Gastrocnemius medialis (tissue), 4 donors: ENCODE data around the gene ZBTB7C. TPM values are rescaled to one million over a fixed set of nuclear protein-coding genes. Genes with fewer than 3 reads are reported as not detected.

Experiments used
- ATAC-seq, 2 donors: fragments of 150-250 bp; one replicate each; pipeline ENCODE4 v1.9.1; 2016
- DNase-seq, 2 donors: peaks; one replicate each; pipeline ENCODE4 v3.0.0-alpha.2; 2019
- H3K27ac ChIP-seq, 4 donors: fragments of 200-600 bp; sonication (generic); 1 replicate in 1 of 4; 2 replicates in 3 of 4; pipeline ENCODE4 v1.5.1; 2016 to 2018; ENCODE audit warnings: mild to moderate bottlenecking in 2 of 4, moderate library complexity in 1 of 4
- H3K27me3 ChIP-seq, 3 donors: fragments of 200-600 bp; sonication (generic) in 2 of 3; 1 replicate in 1 of 3; 2 replicates in 2 of 3; pipeline versions ENCODE4 v1.5.1 to v1.6.0; 2016 to 2019; ENCODE audit warnings: mild to moderate bottlenecking in 1 of 3, moderate library complexity in 1 of 3
- H3K36me3 ChIP-seq, 2 donors: fragments of 200-600 bp; sonication (generic) in 1 of 2; one replicate each; pipeline ENCODE4 v1.5.1; 2017 to 2018
- H3K4me1 ChIP-seq, 2 donors: fragments of 200-600 bp; sonication (generic) in 1 of 2; one replicate each; pipeline ENCODE4 v1.5.1; 2016 to 2017; ENCODE audit warnings: mild to moderate bottlenecking in 2 of 2
- H3K4me3 ChIP-seq, 4 donors: fragments of 200-600 bp; sonication (generic) in 3 of 4; 1 replicate in 1 of 4; 2 replicates in 3 of 4; pipeline ENCODE4 v1.5.1; 2016 to 2019; ENCODE audit warnings: mild to moderate bottlenecking in 2 of 4
- H3K9me3 ChIP-seq, 3 donors: fragments of 200-600 bp; sonication (generic) in 2 of 3; 1 replicate in 1 of 3; 2 replicates in 2 of 3; pipeline ENCODE4 v1.5.1; 2016 to 2019
- CTCF ChIP-seq, 5 experiments: fragments of 450-650 bp in 3 of 5; fragments of 200-600 bp in 2 of 5; sonication (generic) in 2 of 5; IDR thresholded peaks in 4 of 5; conservative IDR thresholded peaks in 1 of 5; 1 replicate in 4 of 5; 2 replicates in 1 of 5; pipeline ENCODE4 v1.5.1; 2016 to 2019; ENCODE audit warnings: antibody characterized with exemption in 5 of 5, mild to moderate bottlenecking in 3 of 5, moderate library complexity in 3 of 5
- POLR2A ChIP-seq, 2 donors: fragments of 450-650 bp; IDR thresholded peaks; one replicate each; pipeline ENCODE4 v1.6.1; 2017; ENCODE audit warnings: antibody characterized with exemption in 2 of 2, mild to moderate bottlenecking in 2 of 2, moderate library complexity in 2 of 2
- in situ Hi-C, 4 donors: fragments of 200-750 bp; cut with MboI; loops; one replicate each; pipeline versions ENCODE4 v1.15.0 to v1.8.0; 2017; ENCODE audit warnings: low sequenced_read_pairs in 4 of 4
- intact Hi-C: fragments of 100-400 bp; cut with DNase I; formaldehyde crosslinking; loops from one replicate; pipeline ENCODE4 v1.15.1; 2023; ENCODE audit warnings: low total_unique reads
- total RNA-seq, 4 donors: library from RNA; depleted of rRNA; stranded (reverse); fragments of >200 nt; gene quantifications; one replicate each; pipeline versions ENCODE4 v1.1.0 to v1.2.3, GENCODE V29; 2016

ZBTB7C gene
- total RNA-seq, 4 donors from 2014 or later: 0.53 to 12.3 (median 1.1) TPM

- H3K4me3 ChIP-seq: no peak overlapping the region
- TF ChIP-seq POLR2A (IDR thresholded peaks at IDR 0.05) (no peak), CTCF (IDR thresholded peaks at IDR 0.05 in 4 of 5, conservative IDR thresholded peaks at IDR 0.05 in 1 of 5) (no peak)
- no peaks in the 10 kb centered on the region for H3K27me3 ChIP-seq
- no peak overlapping the region for H3K27ac ChIP-seq
- no peak for ATAC-seq
- DNase-seq: no peak
- no peaks in the 10 kb centered on the region for H3K9me3 ChIP-seq
- intact Hi-C loops (no loop called here), in situ Hi-C loops (no loop called here)
- H3K36me3 ChIP-seq: no peaks in the 10 kb centered on the region
- H3K4me1 ChIP-seq: no peaks in the 10 kb centered on the region
Measured at GRCh38 chr18:48064978-48065600, 344.1 kb downstream of the ZBTB7C start.

GRCh38 chr18:48061781-48062570 lies 347.2 kb downstream of the ZBTB7C start:
- intact Hi-C loops: no loop called here

GRCh38 chr18:48060970-48061369 lies 348.2 kb downstream of the ZBTB7C start:
- Histone ChIP-seq H3K4me1 (peaks cover 5 to 6% of the 10 kb centered on the region in 2 donors), H3K4me3 (no peak overlapping the region), H3K9me3 (no peaks in the 10 kb centered on the region), H3K36me3 (no peaks in the 10 kb centered on the region), H3K27ac (no peak overlapping the region), H3K27me3 (no peaks in the 10 kb centered on the region)
- DNase-seq (no peak), ATAC-seq (no peak)
- intact Hi-C loops: no loop called here
- TF ChIP-seq POLR2A (IDR thresholded peaks at IDR 0.05): no peak
- TF ChIP-seq CTCF (IDR thresholded peaks at IDR 0.05 in 4 of 5, conservative IDR thresholded peaks at IDR 0.05 in 1 of 5): no peak
- in situ Hi-C loops: no loop called here

More at GRCh38 chr18:48061781-48062570, 347.2 kb downstream of the ZBTB7C start:
- no peak overlapping the region for H3K4me3 ChIP-seq
- H3K27ac ChIP-seq: no peak overlapping the region
- peaks cover 5 to 6% of the 10 kb centered on the region in 2 donors for H3K4me1 ChIP-seq
- in situ Hi-C loops: no loop called here
- H3K27me3 ChIP-seq: no peaks in the 10 kb centered on the region
- no peaks in the 10 kb centered on the region for H3K9me3 ChIP-seq
- TF ChIP-seq POLR2A (IDR thresholded peaks at IDR 0.05) (no peak), CTCF (IDR thresholded peaks at IDR 0.05 in 4 of 5, conservative IDR thresholded peaks at IDR 0.05 in 1 of 5) (no peak)
- DNase-seq (no peak), ATAC-seq (no peak)
- H3K36me3 ChIP-seq: no peaks in the 10 kb centered on the region

- Histone ChIP-seq H3K27me3 (no peaks in the 10 kb centered on the region), H3K27ac (no peak overlapping the region), H3K4me1 (peaks cover 5 to 6% of the 10 kb centered on the region in 2 donors), H3K36me3 (no peaks in the 10 kb centered on the region), H3K4me3 (no peak overlapping the region), H3K9me3 (no peaks in the 10 kb centered on the region)
- in situ Hi-C loops (no loop called here), intact Hi-C loops (no loop called here)
- TF ChIP-seq POLR2A (IDR thresholded peaks at IDR 0.05): no peak
- no peak for TF ChIP-seq CTCF (IDR thresholded peaks at IDR 0.05 in 4 of 5, conservative IDR thresholded peaks at IDR 0.05 in 1 of 5)
- DNase-seq (no peak), ATAC-seq (no peak)
Measured at GRCh38 chr18:48060346-48060745, 348.8 kb downstream of the ZBTB7C start.
